ENCODE data around the gene HNRNPK. TPM values are rescaled to one million over a fixed set of nuclear protein-coding genes. Genes with fewer than 3 reads are reported as not detected.

Gene HNRNPK
- total RNA-seq, 4 donors from 2014 or later, result 493 to 609 (median 561) TPM

- no peaks in the 10 kb centered on the region for H3K9me3 ChIP-seq
- H3K4me1 ChIP-seq, result peaks cover 0 to 15% (median 0%) of the 10 kb centered on the region in 3 donors
- no peak overlapping the region for H3K4me3 ChIP-seq
- H3K36me3 ChIP-seq, result peaks cover 0 to 23% of the 10 kb centered on the region in 2 donors
- no peak for TF ChIP-seq POLR2A (IDR thresholded peaks at IDR 0.05)
- TF ChIP-seq POLR2AphosphoS5 (IDR thresholded peaks at IDR 0.05), result no peak
- no peak for TF ChIP-seq CTCF (IDR thresholded peaks at IDR 0.05)
- no peak for TF ChIP-seq EP300 (IDR thresholded peaks at IDR 0.05)
- no peak overlapping the region for H3K27ac ChIP-seq
- no peaks in the 10 kb centered on the region for H3K27me3 ChIP-seq
- no peak for ATAC-seq
Observed at GRCh38 chr9:84002344-84002743, 22.3 kb upstream of the HNRNPK start.

GRCh38 chr9:84001621-84002020, 21.6 kb upstream of the HNRNPK start:
- TF ChIP-seq CTCF (IDR thresholded peaks at IDR 0.05) (no peak), POLR2AphosphoS5 (IDR thresholded peaks at IDR 0.05) (no peak), POLR2A (IDR thresholded peaks at IDR 0.05) (no peak), EP300 (IDR thresholded peaks at IDR 0.05) (no peak)
- no peaks in the 10 kb centered on the region for H3K27me3 ChIP-seq
- no peak for ATAC-seq
- H3K4me1 ChIP-seq, result peaks cover 0 to 15% (median 0%) of the 10 kb centered on the region in 3 donors
- no peak overlapping the region for H3K4me3 ChIP-seq
- WGBS, 2 donors (ENCODE audit: low coverage in 1 of 2), result 83 to 86% methylated on average over 2 of the region's 2 CpGs
- peaks cover 0 to 23% of the 10 kb centered on the region in 2 donors for H3K36me3 ChIP-seq
- H3K9me3 ChIP-seq, result no peaks in the 10 kb centered on the region
- H3K27ac ChIP-seq, result no peak overlapping the region

GRCh38 chr9:84000186-84000585, 20.2 kb upstream of the HNRNPK start:
- peaks cover 0 to 23% of the 10 kb centered on the region in 2 donors for H3K36me3 ChIP-seq
- H3K27ac ChIP-seq, result no peak overlapping the region
- ATAC-seq, result no peak
- peaks cover 0 to 15% (median 0%) of the 10 kb centered on the region in 3 donors for H3K4me1 ChIP-seq
- H3K27me3 ChIP-seq, result no peaks in the 10 kb centered on the region
- TF ChIP-seq POLR2AphosphoS5 (IDR thresholded peaks at IDR 0.05), result no peak
- no peak for TF ChIP-seq POLR2A (IDR thresholded peaks at IDR 0.05)
- TF ChIP-seq CTCF (IDR thresholded peaks at IDR 0.05), result no peak
- TF ChIP-seq EP300 (IDR thresholded peaks at IDR 0.05), result no peak
- 76 to 96% methylated on average over 3 of the region's 3 CpGs for WGBS, 2 donors (ENCODE audit: low coverage in 1 of 2)
- H3K9me3 ChIP-seq, result no peaks in the 10 kb centered on the region
- no peak overlapping the region for H3K4me3 ChIP-seq

GRCh38 chr9:83999141-83999918, 19.3 kb upstream of the HNRNPK start:
- H3K27me3 ChIP-seq, result no peaks in the 10 kb centered on the region
- ATAC-seq, result no peak
- H3K4me1 ChIP-seq, result peaks cover 0 to 15% (median 0%) of the 10 kb centered on the region in 3 donors
- TF ChIP-seq EP300 (IDR thresholded peaks at IDR 0.05) (no peak), CTCF (IDR thresholded peaks at IDR 0.05) (no peak), POLR2AphosphoS5 (IDR thresholded peaks at IDR 0.05) (no peak), POLR2A (IDR thresholded peaks at IDR 0.05) (no peak)
- no peak overlapping the region for H3K4me3 ChIP-seq
- H3K36me3 ChIP-seq, result peaks cover 0 to 23% of the 10 kb centered on the region in 2 donors
- 61 to 78% methylated on average over 2 of the region's 2 CpGs for WGBS, 2 donors (ENCODE audit: low coverage in 1 of 2)
- no peak overlapping the region for H3K27ac ChIP-seq
- no peaks in the 10 kb centered on the region for H3K9me3 ChIP-seq

- no peak overlapping the region for H3K27ac ChIP-seq
- no peak for ATAC-seq
- TF ChIP-seq CTCF (IDR thresholded peaks at IDR 0.05) (no peak), EP300 (IDR thresholded peaks at IDR 0.05) (no peak), POLR2AphosphoS5 (IDR thresholded peaks at IDR 0.05) (no peak), POLR2A (IDR thresholded peaks at IDR 0.05) (no peak)
- no peak overlapping the region for H3K4me3 ChIP-seq
- H3K36me3 ChIP-seq, result peaks cover 0 to 16% of the 10 kb centered on the region in 2 donors
- H3K27me3 ChIP-seq, result no peaks in the 10 kb centered on the region
- WGBS, 2 donors (ENCODE audit: low coverage in 1 of 2), result 83 to 91% methylated on average over 2 to 4 of the region's 4 CpGs
- H3K4me1 ChIP-seq, result peaks cover 0 to 23% (median 0%) of the 10 kb centered on the region in 3 donors
- H3K9me3 ChIP-seq, result no peaks in the 10 kb centered on the region
Observed at GRCh38 chr9:83996126-83996525, 16.1 kb upstream of the HNRNPK start.
